Breast epithelium (tissue), 4 donors: ENCODE data around the gene ADGRL3. TPM values are rescaled to one million over a fixed set of nuclear protein-coding genes. Genes with fewer than 3 reads are reported as not detected.

Source experiments
- DNase-seq, 2 donors: peaks; one replicate each; pipeline ENCODE4 v3.0.0-alpha.2; 2019; ENCODE audit warnings: low spot score in 2 of 2
- H3K27ac ChIP-seq, 2 donors: fragments of 200-600 bp; sonication (generic) in 1 of 2; one replicate each; pipeline ENCODE4 v1.5.1; 2016 to 2019; ENCODE audit warnings: mild to moderate bottlenecking in 1 of 2
- H3K27me3 ChIP-seq, 2 donors: fragments of 200-600 bp; sonication (generic) in 1 of 2; one replicate each; pipeline versions ENCODE4 v1.5.1 to v1.6.0; 2017 to 2019; ENCODE audit warnings: control low read depth in 1 of 2, mild to moderate bottlenecking in 1 of 2
- H3K36me3 ChIP-seq: fragments of 200-600 bp; one replicate; pipeline ENCODE4 v1.5.1; 2019
- H3K4me1 ChIP-seq, 2 donors: fragments of 200-600 bp; sonication (generic); one replicate each; pipeline ENCODE4 v1.5.1; 2016 to 2019; ENCODE audit warnings: control low read depth in 1 of 2
- H3K4me3 ChIP-seq, 3 donors: fragments of 200-600 bp; sonication (generic); 1 replicate in 2 of 3; 2 replicates in 1 of 3; pipeline ENCODE4 v1.5.1; 2016 to 2019; ENCODE audit warnings: mild to moderate bottlenecking in 3 of 3, moderate library complexity in 2 of 3
- H3K9me3 ChIP-seq, 2 donors: fragments of 200-600 bp; sonication (generic) in 1 of 2; one replicate each; pipeline ENCODE4 v1.5.1; 2016 to 2019; ENCODE audit warnings: control low read depth in 1 of 2
- CTCF ChIP-seq, 3 donors: fragments of 450-650 bp; IDR thresholded peaks; one replicate each; pipeline ENCODE4 v1.5.1; 2016 to 2017; ENCODE audit warnings: antibody characterized with exemption in 3 of 3, mild to moderate bottlenecking in 3 of 3, moderate library complexity in 3 of 3
- POLR2A ChIP-seq: fragments of 450-650 bp; IDR thresholded peaks from one replicate; pipeline ENCODE4 v1.6.1; 2016; ENCODE audit warnings: antibody characterized with exemption, mild to moderate bottlenecking, moderate library complexity
- POLR2AphosphoS5 ChIP-seq, 3 donors: sonication (generic); formaldehyde crosslinking; IDR thresholded peaks; one replicate each; pipeline ENCODE4 v1.6.1; 2017; ENCODE audit warnings: antibody characterized with exemption in 3 of 3
- intact Hi-C: fragments of 100-400 bp; cut with DNase I; formaldehyde crosslinking; loops from one replicate; pipeline ENCODE4 v1.15.1; 2023; ENCODE audit warnings: low total_unique reads
- total RNA-seq, 3 donors: library from RNA; depleted of rRNA; stranded (reverse); fragments of >200 nt; gene quantifications; one replicate each; pipeline ENCODE4 v1.1.0, GENCODE V29; 2016

ADGRL3 gene
- total RNA-seq, 3 donors from 2014 or later, result 4.2 to 8.2 (median 6.6) TPM

- H3K27ac ChIP-seq, result no peak overlapping the region
- H3K4me3 ChIP-seq, result no peak overlapping the region
- TF ChIP-seq CTCF (IDR thresholded peaks at IDR 0.05), result no peak
- no peak for TF ChIP-seq POLR2AphosphoS5 (IDR thresholded peaks at IDR 0.05)
- no peak for TF ChIP-seq POLR2A
- H3K27me3 ChIP-seq, result no peaks in the 10 kb centered on the region
- no peaks in the 10 kb centered on the region for H3K4me1 ChIP-seq
- intact Hi-C loops, result no loop called here
- H3K36me3 ChIP-seq, result no peaks in the 10 kb centered on the region
- DNase-seq, result no peak
- no peaks in the 10 kb centered on the region for H3K9me3 ChIP-seq
These were observed 99.2 kb downstream of the ADGRL3 start for GRCh38 chr4:61299316-61299715.

GRCh38 chr4:61300266-61300844, 100.2 kb downstream of the ADGRL3 start:
- no peaks in the 10 kb centered on the region for H3K27me3 ChIP-seq
- no peak overlapping the region for H3K27ac ChIP-seq
- no peaks in the 10 kb centered on the region for H3K36me3 ChIP-seq
- no peaks in the 10 kb centered on the region for H3K4me1 ChIP-seq
- TF ChIP-seq CTCF (IDR thresholded peaks at IDR 0.05) (no peak), POLR2AphosphoS5 (IDR thresholded peaks at IDR 0.05) (no peak), POLR2A (no peak)
- intact Hi-C loops, result no loop called here
- no peak for DNase-seq
- no peaks in the 10 kb centered on the region for H3K9me3 ChIP-seq
- H3K4me3 ChIP-seq, result no peak overlapping the region

- no peak overlapping the region for H3K27ac ChIP-seq
- TF ChIP-seq CTCF (IDR thresholded peaks at IDR 0.05) (no peak), POLR2A (no peak), POLR2AphosphoS5 (IDR thresholded peaks at IDR 0.05) (no peak)
- intact Hi-C loops, result no loop called here
These were observed 101.1 kb downstream of the ADGRL3 start for GRCh38 chr4:61301271-61301670.

GRCh38 chr4:61308033-61308432, 107.9 kb downstream of the ADGRL3 start:
- Histone ChIP-seq H3K4me1 (no peaks in the 10 kb centered on the region), H3K27ac (no peak overlapping the region), H3K9me3 (no peaks in the 10 kb centered on the region), H3K4me3 (no peak overlapping the region), H3K27me3 (no peaks in the 10 kb centered on the region), H3K36me3 (no peaks in the 10 kb centered on the region)
- no peak for TF ChIP-seq CTCF (IDR thresholded peaks at IDR 0.05)
- no peak for TF ChIP-seq POLR2A
- TF ChIP-seq POLR2AphosphoS5 (IDR thresholded peaks at IDR 0.05), result no peak
- intact Hi-C loops, result no loop called here
- DNase-seq, result no peak

More at GRCh38 chr4:61301271-61301670, 101.1 kb downstream of the ADGRL3 start:
- no peaks in the 10 kb centered on the region for H3K36me3 ChIP-seq
- H3K9me3 ChIP-seq, result no peaks in the 10 kb centered on the region
- H3K4me3 ChIP-seq, result no peak overlapping the region
- DNase-seq, result no peak
- no peaks in the 10 kb centered on the region for H3K27me3 ChIP-seq
- no peaks in the 10 kb centered on the region for H3K4me1 ChIP-seq

- Histone ChIP-seq H3K27ac (no peak overlapping the region), H3K4me3 (no peak overlapping the region), H3K36me3 (no peaks in the 10 kb centered on the region), H3K4me1 (no peaks in the 10 kb centered on the region), H3K9me3 (no peaks in the 10 kb centered on the region), H3K27me3 (no peaks in the 10 kb centered on the region)
- TF ChIP-seq POLR2A, result no peak
- no peak for TF ChIP-seq CTCF (IDR thresholded peaks at IDR 0.05)
- intact Hi-C loops, result no loop called here
- DNase-seq, result no peak
These were observed 109.5 kb downstream of the ADGRL3 start for GRCh38 chr4:61309616-61310015.
